ENCODE measurements around the gene PRSS22. TPM values are rescaled to one million over a fixed set of nuclear protein-coding genes. Genes with fewer than 3 reads are reported as not detected.

Gene PRSS22
- total RNA-seq, 1 experiment from 2014 or later = not detected

DNA sequence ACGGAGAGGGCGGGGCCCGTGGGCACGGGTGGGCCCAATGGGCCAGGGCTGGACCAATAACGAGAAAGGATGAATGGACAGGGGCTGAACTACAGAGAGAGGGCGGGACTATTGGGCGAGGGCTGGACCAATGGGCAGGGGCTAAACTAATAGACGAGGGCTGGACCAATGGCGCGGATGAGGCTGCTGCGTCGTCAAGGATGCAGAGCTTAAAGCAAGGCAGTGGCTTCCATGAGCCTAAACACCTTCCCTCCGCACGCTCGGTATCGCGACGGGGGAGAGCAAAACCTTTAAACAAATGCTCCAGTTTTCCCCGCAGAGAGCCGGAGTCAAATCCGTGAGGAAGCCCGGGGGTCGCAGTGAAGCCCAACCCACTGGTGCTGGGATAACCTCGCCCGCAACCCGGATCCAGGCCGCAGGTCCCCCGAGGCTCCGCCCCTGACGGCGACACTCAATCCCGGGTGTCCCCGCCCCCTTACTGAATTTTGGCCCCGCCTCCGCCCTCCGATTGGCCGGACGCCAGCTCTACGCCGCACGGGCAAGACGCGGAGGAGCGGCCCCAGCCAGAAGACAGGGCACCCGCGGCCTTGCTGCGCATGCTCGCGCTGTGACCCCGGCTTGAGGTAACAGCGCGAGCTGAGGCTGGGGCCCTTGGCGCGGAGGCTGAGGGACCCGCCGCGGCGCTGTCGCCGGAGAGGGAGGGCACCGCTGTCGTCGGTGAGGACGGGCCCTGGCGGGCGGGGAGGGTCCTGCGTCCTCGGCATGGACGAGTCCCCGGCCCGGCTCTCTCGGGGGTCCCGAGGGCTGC lies 24.9 kb upstream of the PRSS22 start, which contains the start of gene FLYWCH2:
Gene FLYWCH2, plus strand, starts transcription at position 566 of the 808 bp plus-strand sequence. CDS start 13,235 bp downstream, outside the sequence.
- DNase-seq (ENCODE audit: low spot score) = peak; percentile 100
- in situ Hi-C loops (cut with HindIII; ENCODE audit: low sequenced_read_pairs) = no loop called here

- peak; percentile 34 for DNase-seq (ENCODE audit: low spot score)
- in situ Hi-C loops (cut with HindIII; ENCODE audit: low sequenced_read_pairs) = no loop called here
These were observed 24.0 kb upstream of the PRSS22 start for GRCh38 chr16:2881783-2882649.

GRCh38 chr16:2879854-2880508 lies 22.0 kb upstream of the PRSS22 start:
- DNase-seq (ENCODE audit: low spot score) = no peak
- in situ Hi-C loops (cut with HindIII; ENCODE audit: low sequenced_read_pairs) = no loop called here

DNA sequence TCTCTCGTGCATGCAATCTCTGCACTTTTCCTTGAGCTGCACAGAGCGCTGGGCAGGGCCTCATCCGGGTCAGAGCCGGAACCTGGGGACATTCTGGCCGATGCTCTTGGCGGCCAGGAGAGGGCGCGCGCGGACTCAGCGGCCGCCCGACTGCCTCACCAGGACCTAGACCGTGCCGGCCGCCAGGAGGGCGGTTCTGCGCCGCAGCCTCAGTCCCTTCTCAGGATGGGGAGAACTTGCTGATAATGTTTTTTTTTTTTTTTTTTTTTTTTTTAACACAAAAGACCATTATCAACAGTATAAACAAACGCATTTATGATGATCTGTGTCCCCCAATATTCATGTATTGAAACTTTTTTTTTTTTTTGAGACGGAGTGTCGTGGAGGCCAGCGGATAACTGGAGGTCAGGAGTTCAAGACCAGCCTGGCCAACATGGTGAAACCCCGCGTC lies 17.0 kb upstream of the PRSS22 start:
- in situ Hi-C loops (cut with HindIII; ENCODE audit: low sequenced_read_pairs) = no loop called here
- DNase-seq (ENCODE audit: low spot score) = peak; percentile 85

GRCh38 chr16:2874032-2874911 lies 16.3 kb upstream of the PRSS22 start:
- DNase-seq (ENCODE audit: low spot score) = no peak
- in situ Hi-C loops (cut with HindIII; ENCODE audit: low sequenced_read_pairs) = no loop called here

DNA sequence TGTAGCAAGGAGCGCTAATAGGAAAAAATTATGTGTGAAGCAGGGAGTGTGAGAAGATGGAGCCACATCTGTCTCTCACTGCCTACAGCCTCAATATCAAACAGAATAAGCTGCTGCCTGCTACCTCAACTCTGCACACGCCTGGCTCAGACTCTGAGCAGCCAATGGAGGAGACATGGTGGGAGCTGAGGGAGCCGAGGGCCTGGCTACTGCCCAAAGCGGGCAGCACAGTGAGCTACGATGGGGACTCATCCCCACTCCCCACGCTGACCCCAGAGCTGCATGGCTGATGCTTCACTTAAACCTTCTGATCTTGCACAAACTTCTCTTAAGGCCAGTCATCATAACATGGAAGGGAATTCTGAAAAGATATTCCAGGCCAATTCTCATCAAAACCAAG lies 14.0 kb upstream of the PRSS22 start:
- DNase-seq (ENCODE audit: low spot score) = no peak
- in situ Hi-C loops (cut with HindIII; ENCODE audit: low sequenced_read_pairs) = no loop called here

DNA sequence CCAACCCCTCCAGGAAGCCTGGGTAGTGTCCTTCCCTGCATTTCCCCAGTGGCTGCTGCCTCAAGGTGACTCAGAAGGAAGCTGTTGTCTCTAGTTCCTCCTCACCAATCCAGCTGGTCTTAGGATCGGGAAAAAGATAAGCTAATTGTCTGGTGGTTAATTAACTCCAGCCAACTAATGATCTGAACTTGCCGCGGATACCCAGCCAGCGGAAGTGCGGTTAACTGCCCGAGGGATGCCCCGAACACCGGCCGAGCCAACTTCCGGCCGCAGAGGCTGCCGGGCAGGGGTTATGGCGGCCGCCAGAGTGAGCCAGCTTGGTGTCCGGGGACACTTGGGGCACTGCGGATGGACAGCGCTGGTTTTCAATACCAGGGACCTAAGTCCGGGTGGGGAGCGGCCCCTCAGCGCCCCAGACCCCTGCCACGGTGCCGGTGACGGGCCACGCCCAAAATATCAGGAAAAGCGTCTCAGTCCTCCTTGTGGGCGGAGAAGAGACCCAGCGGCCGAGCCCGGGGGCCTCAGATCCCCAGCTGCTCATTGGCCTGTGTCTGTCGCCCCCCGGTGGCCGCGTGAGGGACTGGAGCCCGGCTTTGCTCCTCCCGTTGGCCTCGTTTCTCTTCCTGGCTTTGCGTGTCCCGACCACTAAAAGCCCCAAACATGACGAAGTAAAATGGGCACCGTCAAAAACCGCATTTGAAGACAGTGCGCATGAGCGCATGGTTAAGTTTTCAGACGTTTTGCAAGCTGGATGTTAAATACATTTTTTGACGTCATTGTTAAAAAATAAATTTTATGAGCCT lies 10.2 kb upstream of the PRSS22 start:
- in situ Hi-C loops (cut with HindIII; ENCODE audit: low sequenced_read_pairs) = no loop called here
- peak; percentile 91 for DNase-seq (ENCODE audit: low spot score)

- DNase-seq (ENCODE audit: low spot score) = no peak
- in situ Hi-C loops (cut with HindIII; ENCODE audit: low sequenced_read_pairs) = no loop called here
These were observed 9.7 kb upstream of the PRSS22 start for GRCh38 chr16:2867661-2867986.

DNA sequence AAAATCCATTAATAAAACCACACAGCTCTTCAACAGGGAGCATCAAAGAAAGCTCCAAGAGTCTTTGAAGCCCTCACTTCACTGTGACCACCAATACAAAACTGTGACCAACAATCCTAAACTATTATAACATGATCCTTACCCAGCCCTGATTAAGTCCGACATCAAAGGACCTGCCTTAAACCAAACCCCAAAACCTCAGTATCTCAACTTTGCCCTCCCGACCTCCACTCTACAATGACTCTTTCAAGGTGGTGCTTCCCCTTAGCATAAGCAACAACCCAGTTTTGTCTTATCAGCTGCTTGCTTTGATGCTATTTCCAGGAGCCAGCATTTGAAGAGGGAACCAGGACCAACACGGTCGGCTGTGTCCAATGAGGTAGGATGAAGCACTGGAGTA lies 8.5 kb upstream of the PRSS22 start:
- no peak for DNase-seq (ENCODE audit: low spot score)
- in situ Hi-C loops (cut with HindIII; ENCODE audit: low sequenced_read_pairs) = no loop called here

DNA sequence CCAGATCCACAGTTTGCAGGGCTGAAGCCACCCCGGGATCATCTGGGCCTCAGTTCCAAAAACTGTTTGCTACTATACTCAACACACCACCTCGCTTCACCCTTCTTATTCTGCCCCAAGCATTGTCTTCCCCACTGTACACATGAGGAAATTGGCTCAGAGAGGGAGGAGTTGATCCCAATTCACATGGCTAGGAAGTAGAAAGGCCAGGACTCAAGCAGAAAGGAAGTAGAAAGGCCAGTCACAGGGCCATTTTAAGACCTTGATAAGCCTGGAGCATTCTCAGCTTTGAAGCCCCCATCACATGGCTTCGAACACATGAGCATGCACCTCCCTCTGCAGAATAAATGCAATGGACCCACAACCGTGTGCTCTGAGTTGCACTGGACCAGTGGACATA lies 7.7 kb upstream of the PRSS22 start:
- in situ Hi-C loops (cut with HindIII; ENCODE audit: low sequenced_read_pairs) = no loop called here
- DNase-seq (ENCODE audit: low spot score) = no peak

GRCh38 chr16:2860826-2861567 lies 3.0 kb upstream of the PRSS22 start:
- in situ Hi-C loops (cut with HindIII; ENCODE audit: low sequenced_read_pairs) = no loop called here
- no peak for DNase-seq (ENCODE audit: low spot score)

DNA sequence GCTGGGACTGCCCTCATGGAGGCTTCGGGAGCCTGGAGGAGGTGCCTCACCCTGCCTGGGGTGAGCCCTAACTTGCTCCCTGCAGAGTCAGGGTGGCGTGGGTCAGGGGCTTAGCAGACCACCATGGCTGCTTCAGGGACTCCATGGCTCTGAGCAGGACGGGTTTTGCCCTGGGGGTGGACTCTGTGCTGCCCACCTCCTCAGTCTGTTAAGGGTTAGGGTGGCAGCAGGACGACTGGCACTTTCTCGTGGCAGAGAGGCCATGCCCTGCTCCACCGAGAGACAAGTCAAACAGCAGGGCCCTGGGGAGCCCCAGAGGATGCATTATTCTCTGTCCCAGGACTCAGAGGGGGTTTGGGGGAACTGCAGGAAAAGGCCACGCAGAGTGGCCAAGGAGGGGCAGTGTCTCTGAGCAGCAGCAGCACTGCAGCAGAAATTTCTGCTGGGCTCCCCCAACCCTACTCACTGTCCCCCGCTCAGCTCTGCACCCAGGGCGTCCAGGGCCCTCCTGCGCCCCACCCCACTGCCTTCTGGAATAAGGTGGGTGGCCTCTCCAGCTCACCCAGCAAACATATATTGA lies 1.8 kb upstream of the PRSS22 start:
- no peak for DNase-seq (ENCODE audit: low spot score)
- in situ Hi-C loops (cut with HindIII; ENCODE audit: low sequenced_read_pairs) = no loop called here

DNA sequence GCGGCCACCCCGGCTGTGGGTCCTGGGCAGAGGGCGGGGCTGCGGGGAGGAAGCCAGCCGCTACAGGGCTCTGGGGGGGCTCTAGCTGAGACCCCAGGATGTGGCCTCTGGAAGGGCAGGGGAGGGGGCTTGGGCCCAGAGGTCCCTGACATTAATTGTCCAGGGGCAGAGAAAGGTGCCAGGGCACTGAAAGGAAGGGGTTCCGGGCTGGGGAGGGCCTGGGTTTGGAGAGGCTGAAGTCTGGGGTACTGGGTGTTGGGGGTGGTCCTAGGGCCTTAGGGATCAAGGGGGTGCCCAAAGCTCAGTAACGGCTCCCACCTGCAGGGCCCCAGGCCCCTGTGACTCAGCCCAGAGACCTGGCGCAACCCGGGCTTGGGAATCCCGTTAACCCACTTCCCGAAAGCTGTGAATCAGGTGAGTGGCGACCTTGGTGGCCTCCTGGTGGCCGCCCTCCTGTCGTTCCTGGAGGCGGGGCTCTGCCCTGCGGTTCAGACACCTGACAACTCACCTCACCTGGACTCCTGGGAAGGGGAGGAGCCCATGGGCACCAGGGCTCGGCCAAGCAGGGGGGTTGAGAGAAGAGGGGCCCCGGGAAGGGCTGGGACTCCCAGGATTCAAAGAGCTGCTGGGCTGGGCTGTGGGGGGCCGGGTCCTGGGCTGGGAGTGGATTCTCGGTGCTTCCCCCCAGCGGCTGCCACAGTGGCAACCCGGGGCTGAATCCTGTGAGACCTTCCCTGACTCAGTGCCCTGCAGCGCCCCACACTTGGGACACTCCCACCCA lies 465 bp upstream of the PRSS22 start:
- in situ Hi-C loops (cut with HindIII; ENCODE audit: low sequenced_read_pairs) = no loop called here

DNA sequence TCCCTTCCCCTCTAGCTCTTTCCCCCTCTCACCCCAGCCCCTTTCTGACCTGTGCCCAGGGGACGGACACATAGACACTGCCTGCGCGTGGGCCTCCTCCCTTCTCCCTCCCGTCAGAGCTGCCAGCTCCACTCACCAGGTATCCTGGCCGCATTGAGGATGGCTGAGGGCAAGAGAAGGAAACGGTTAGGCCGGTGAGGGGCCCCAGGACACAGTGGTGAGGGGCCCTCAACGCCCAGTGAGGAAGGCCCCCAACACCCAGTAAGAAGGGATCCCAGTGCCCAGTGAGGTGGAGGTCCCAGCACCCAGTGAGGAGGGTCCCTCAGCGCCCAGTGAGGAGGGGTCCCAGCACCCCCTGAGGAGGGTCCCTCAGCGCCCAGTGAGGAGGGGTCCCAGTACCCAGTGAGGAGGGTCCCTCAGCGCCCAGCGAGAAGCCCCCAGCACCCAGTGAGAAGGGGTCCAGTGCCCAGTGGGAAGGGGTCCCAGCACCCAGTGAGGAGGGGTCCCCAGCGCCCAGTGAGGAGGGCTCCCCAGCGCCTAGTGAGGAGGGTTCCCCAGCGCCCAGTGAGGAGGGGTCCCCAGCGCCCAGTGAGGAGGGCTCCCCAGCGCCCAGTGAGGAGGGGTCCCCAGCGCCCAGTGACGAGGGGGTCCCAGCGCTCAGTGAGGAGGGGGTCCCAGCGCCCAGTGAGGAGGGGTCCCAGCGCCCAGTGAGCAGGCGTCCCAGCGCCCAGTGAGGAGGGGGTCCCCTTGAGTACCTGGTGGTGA lies 1.1 kb downstream of the PRSS22 start:
- in situ Hi-C loops (cut with HindIII; ENCODE audit: low sequenced_read_pairs) = no loop called here
- DNase-seq (ENCODE audit: low spot score) = no peak

More for the DNA sequence above, 465 bp upstream of the PRSS22 start:
- no peak for DNase-seq (ENCODE audit: low spot score)

DNA sequence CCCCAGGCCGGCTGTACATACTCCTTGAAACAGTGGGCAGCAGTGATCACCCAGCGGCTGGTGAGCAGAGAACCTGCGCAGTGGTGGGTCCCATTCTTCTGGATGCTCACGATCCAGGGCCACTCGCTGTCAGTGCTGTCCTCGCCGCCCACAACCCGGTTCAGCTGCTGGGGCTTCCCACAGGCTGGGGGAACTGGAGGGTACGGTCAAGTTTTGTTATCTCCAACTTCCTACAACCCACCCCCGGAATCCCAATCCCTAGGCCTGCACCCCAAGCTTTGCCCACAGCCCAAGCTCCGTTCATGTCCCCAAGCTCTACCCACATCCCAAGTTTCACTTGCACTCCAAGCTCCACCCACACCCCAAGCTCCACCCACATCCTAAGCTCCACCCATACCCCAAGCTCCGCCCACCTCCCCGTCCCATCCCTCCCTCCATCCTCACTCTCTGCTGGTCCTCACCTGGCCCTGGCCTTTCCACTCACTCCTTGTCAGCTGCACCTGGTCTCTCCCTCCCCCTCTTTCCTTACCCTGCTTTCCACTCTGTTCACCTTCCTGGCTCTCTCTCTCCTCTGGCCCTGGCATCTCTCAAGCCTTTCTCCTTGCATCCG lies 1.8 kb downstream of the PRSS22 start:
- in situ Hi-C loops (cut with HindIII; ENCODE audit: low sequenced_read_pairs) = no loop called here
- no peak for DNase-seq (ENCODE audit: low spot score)

Data from G401 (cell line).